OCI-LY3 (cell line): ENCODE measurements around the gene CLEC4D.

Experiments used
- H2AFZ ChIP-seq: fragments of 200-600, 300-600 bp; shearing (Covaris generic); 2 replicates; pipeline ENCODE4 v1.6.0; 2014; ENCODE audit warnings: antibody characterized with exemption, low read depth, low read length
- H3K27ac ChIP-seq: fragments of 200-600, 300-600 bp; sonication (generic); 2 replicates; pipeline ENCODE4 v1.5.1; 2014; ENCODE audit warnings: mild to moderate bottlenecking, low read length, moderate library complexity, mixed read lengths
- H3K27me3 ChIP-seq: fragments of 200-600, 300-600 bp; sonication (generic); 2 replicates; pipeline ENCODE4 v1.6.1; 2014; ENCODE audit warnings: low read depth, low read length, mixed read lengths
- H3K36me3 ChIP-seq: fragments of 200-600, 300-600 bp; sonication (generic); replicated peaks from 2 replicates; pipeline ENCODE3; 2014; ENCODE audit warnings: low read depth, low read length, mixed read lengths
- H3K4me1 ChIP-seq: fragments of 300-600, 200-600 bp; sonication (generic); 2 replicates; pipeline ENCODE4 v1.6.1; 2014; ENCODE audit warnings: low read length, mixed read lengths
- H3K4me2 ChIP-seq: fragments of 200-600, 300-600 bp; sonication (generic); 2 replicates; pipeline ENCODE4 v1.6.1; 2014; ENCODE audit warnings: low read length, mixed read lengths
- H3K4me3 ChIP-seq: fragments of 300-600, 200-600 bp; sonication (generic); 2 replicates; pipeline ENCODE4 v1.5.1; 2014; ENCODE audit warnings: antibody characterized with exemption, mild to moderate bottlenecking, low read length, moderate library complexity
- H3K79me2 ChIP-seq: fragments of 300-600, 200-600 bp; shearing (Covaris generic); 2 replicates; pipeline ENCODE4 v1.6.1; 2014; ENCODE audit warnings: mild to moderate bottlenecking, low read length, mixed read lengths
- H3K9ac ChIP-seq: fragments of 300-600, 200-600 bp; shearing (Covaris generic); 2 replicates; pipeline ENCODE4 v1.6.0; 2014; ENCODE audit warnings: mild to moderate bottlenecking, low read length, moderate library complexity
- H3K9me3 ChIP-seq: fragments of 200-600, 300-600 bp; shearing (Covaris generic); 2 replicates; pipeline ENCODE4 v1.6.1; 2014; ENCODE audit warnings: low read length, mixed read lengths; ENCODE audit not compliant: insufficient read depth
- H4K20me1 ChIP-seq: fragments of 200-600, 300-600 bp; sonication (generic); 2 replicates; pipeline ENCODE4 v1.6.1; 2016; ENCODE audit warnings: low read length, mixed read lengths; ENCODE audit not compliant: insufficient read depth
- CTCF ChIP-seq: fragments of 200-600, 300-600 bp; sonication (generic); IDR thresholded peaks from 2 replicates; pipeline ENCODE4 v1.5.1; 2014; ENCODE audit warnings: antibody characterized with exemption, low read length, low read depth
- EZH2phosphoT487 ChIP-seq: fragments of 200-600 bp; shearing (Covaris generic); IDR thresholded peaks from 2 replicates; pipeline ENCODE4 v1.6.1; 2018; ENCODE audit warnings: antibody characterized with exemption, mixed run types, low read depth

CLEC4D gene

GRCh38 chr12:8513256-8513655 is at the start of gene CLEC4D:
TSS of gene CLEC4D (plus strand) at chr12:8513503. CDS start at chr12:8513733, 230 bp downstream.
- Histone ChIP-seq H3K9ac (no peak within 1 kb of the TSS), H2AFZ (no peak within 1 kb of the TSS), H3K9me3 (no peaks in the 10 kb centered on the region), H3K4me1 (peaks cover 29% of the 10 kb centered on the region), H4K20me1 (no peaks in the 10 kb centered on the region), H3K27me3 (peaks cover 45% of the 10 kb centered on the region), H3K79me2 (no peaks in the 10 kb centered on the region), H3K4me2 (no peak within 1 kb of the TSS), H3K27ac (no peak within 1 kb of the TSS), H3K4me3 (no peak within 1 kb of the TSS), H3K36me3 (no peaks in the 10 kb centered on the region)
- TF ChIP-seq EZH2phosphoT487 (no peak), CTCF (no peak)

- H3K79me2 ChIP-seq, result no peaks in the 10 kb centered on the region
- no peaks in the 10 kb centered on the region for H3K36me3 ChIP-seq
- no peak overlapping the region for H3K9ac ChIP-seq
- H3K4me3 ChIP-seq, result no peak overlapping the region
- H2AFZ ChIP-seq, result no peak overlapping the region
- peaks cover 20% of the 10 kb centered on the region; the same call in 1 of the 2 replicates for H3K27me3 ChIP-seq
- H3K4me2 ChIP-seq, result no peak overlapping the region
- H3K27ac ChIP-seq, result no peak overlapping the region
- H3K4me1 ChIP-seq, result no peaks in the 10 kb centered on the region
- H4K20me1 ChIP-seq, result no peaks in the 10 kb centered on the region
- TF ChIP-seq EZH2phosphoT487, result no peak
- no peak for TF ChIP-seq CTCF
- no peaks in the 10 kb centered on the region for H3K9me3 ChIP-seq
Observed at GRCh38 chr12:8465301-8465996, 47.9 kb upstream of the CLEC4D start.

- Histone ChIP-seq H3K27ac (no peak overlapping the region), H2AFZ (no peak overlapping the region), H3K4me3 (no peak overlapping the region), H4K20me1 (no peaks in the 10 kb centered on the region), H3K9ac (no peak overlapping the region), H3K36me3 (no peaks in the 10 kb centered on the region), H3K9me3 (no peaks in the 10 kb centered on the region), H3K4me1 (no peaks in the 10 kb centered on the region), H3K79me2 (no peaks in the 10 kb centered on the region), H3K27me3 (peaks cover 21% of the 10 kb centered on the region), H3K4me2 (no peak overlapping the region)
- TF ChIP-seq EZH2phosphoT487, result no peak
- no peak for TF ChIP-seq CTCF
Observed at GRCh38 chr12:8466241-8466640, 47.1 kb upstream of the CLEC4D start.

- no peak for TF ChIP-seq EZH2phosphoT487
- TF ChIP-seq CTCF, result no peak
- Histone ChIP-seq H4K20me1 (no peaks in the 10 kb centered on the region), H3K36me3 (no peaks in the 10 kb centered on the region), H3K4me3 (no peak overlapping the region), H3K79me2 (no peaks in the 10 kb centered on the region), H3K9me3 (no peaks in the 10 kb centered on the region), H3K4me2 (no peak overlapping the region), H2AFZ (no peak overlapping the region), H3K4me1 (no peaks in the 10 kb centered on the region), H3K27me3 (peaks cover 51% of the 10 kb centered on the region), H3K27ac (no peak overlapping the region), H3K9ac (no peak overlapping the region)
Observed at GRCh38 chr12:8471090-8471489, 42.2 kb upstream of the CLEC4D start.
